ENCODE measurements around the gene CRTAC1. TPM values are rescaled to one million over a fixed set of nuclear protein-coding genes. Genes with fewer than 3 reads are reported as not detected.
A peak's percentile ranks its signal among the peaks of the same experiment; 100 is the strongest.

Gene CRTAC1
- total RNA-seq, 1 experiment from 2014 or later: 0.46 TPM

DNA sequence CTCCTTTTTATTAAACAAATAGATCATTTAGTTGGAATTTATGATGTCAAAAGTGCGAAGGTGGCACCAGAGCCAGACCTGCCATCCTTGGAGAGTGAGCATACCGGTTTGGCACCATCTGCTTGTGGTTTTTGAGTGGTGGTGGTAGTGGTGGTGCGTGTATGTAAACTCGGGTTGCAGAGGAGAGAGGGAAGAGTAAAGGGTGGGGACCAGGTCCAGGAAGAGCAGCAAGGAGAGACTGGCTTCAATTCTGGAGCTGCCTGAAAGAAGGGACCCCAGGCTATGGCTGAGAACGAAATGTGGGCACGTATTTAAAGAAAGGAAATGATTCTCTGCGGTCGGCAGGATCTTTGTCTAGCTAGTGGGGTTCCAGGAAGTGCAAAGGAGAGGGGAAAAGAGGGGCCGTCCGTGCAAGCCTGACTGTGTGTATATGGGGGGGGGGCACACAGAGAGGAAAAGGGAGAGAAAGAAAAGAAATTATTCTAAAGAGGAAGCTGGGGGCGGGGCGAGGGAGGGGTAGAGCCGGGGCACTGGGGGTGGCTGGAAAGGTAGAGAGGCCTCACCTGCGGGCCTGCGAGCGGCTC is 181.2 kb downstream of the CRTAC1 start:
- no peak overlapping the region for H3K14ac ChIP-seq (ENCODE audit: insufficient read depth, low read length)
- no peak overlapping the region for H3T11ph ChIP-seq (ENCODE audit: low read length)
- WGBS (ENCODE audit: extremely low coverage, insufficient read length, low lambda C conversion rate): no CpG with 5 or more reads among the region's 16 CpGs
- TF ChIP-seq, protein P1, sequence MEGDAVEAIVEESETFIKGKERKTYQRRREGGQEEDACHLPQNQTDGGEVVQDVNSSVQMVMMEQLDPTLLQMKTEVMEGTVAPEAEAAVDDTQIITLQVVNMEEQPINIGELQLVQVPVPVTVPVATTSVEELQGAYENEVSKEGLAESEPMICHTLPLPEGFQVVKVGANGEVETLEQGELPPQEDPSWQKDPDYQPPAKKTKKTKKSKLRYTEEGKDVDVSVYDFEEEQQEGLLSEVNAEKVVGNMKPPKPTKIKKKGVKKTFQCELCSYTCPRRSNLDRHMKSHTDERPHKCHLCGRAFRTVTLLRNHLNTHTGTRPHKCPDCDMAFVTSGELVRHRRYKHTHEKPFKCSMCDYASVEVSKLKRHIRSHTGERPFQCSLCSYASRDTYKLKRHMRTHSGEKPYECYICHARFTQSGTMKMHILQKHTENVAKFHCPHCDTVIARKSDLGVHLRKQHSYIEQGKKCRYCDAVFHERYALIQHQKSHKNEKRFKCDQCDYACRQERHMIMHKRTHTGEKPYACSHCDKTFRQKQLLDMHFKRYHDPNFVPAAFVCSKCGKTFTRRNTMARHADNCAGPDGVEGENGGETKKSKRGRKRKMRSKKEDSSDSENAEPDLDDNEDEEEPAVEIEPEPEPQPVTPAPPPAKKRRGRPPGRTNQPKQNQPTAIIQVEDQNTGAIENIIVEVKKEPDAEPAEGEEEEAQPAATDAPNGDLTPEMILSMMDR (conservative IDR thresholded peaks at IDR 0.05): no peak
- H3K56ac ChIP-seq (ENCODE audit: insufficient read length, low read depth, low read length): no peak overlapping the region
- H2AK5ac ChIP-seq (ENCODE audit: insufficient read length, low read length): no peak overlapping the region
- no peak overlapping the region for H2AFZ ChIP-seq (ENCODE audit: low read length)
- peak overlapping the region; percentile 43 for H3K4me2 ChIP-seq (ENCODE audit: insufficient read depth, insufficient read length, low read length)
- no peak overlapping the region for H3K23ac ChIP-seq (ENCODE audit: insufficient read length, low read depth, low read length)
- no peak overlapping the region for H4K8ac ChIP-seq (replicated peaks; ENCODE audit: insufficient read length, low read depth, low read length)
- H3K79me1 ChIP-seq (ENCODE audit: insufficient read depth, low read depth, low read length, poor library complexity, severe bottlenecking): no peaks in the 10 kb centered on the region
- H3K23me2 ChIP-seq (ENCODE audit: insufficient read length, low read depth, low read length, poor library complexity, severe bottlenecking): no peaks in the 10 kb centered on the region
- Mint-ChIP-seq H3K27me3 (ENCODE audit: low read depth) (peaks cover 55% of the 10 kb centered on the region), H3K4me3 (peak overlapping the region; percentile 67 to 82), H3K27ac (no peak overlapping the region), H3K9me3 (peaks cover 0 to under 1% of the 10 kb centered on the region in 2 experiments; a peak in 3 of 5 replicates), H3K4me1 (peaks cover 4 to 16% of the 10 kb centered on the region in 2 experiments), H3K36me3 (ENCODE audit: insufficient read depth in 1 of 3, low read depth in 3 of 3) (no peaks in the 10 kb centered on the region)
- H3K4ac ChIP-seq (ENCODE audit: low read depth, low read length): no peak overlapping the region
- H2BK15ac ChIP-seq (ENCODE audit: low read depth, low read length): no peak overlapping the region
- H2BK12ac ChIP-seq (ENCODE audit: insufficient read length, low read depth, low read length): no peak overlapping the region
- no peak overlapping the region for H3K18ac ChIP-seq (ENCODE audit: insufficient read length, low read depth, low read length)
- H2BK20ac ChIP-seq (ENCODE audit: low read depth, low read length, poor library complexity, severe bottlenecking): no peak overlapping the region
- H3K27ac ChIP-seq (ENCODE audit: insufficient read length, low read depth, low read length): no peak overlapping the region
- no peaks in the 10 kb centered on the region for H3K9me3 ChIP-seq (ENCODE audit: control insufficient read depth, low read depth, low read length)
- no peak overlapping the region for H2BK5ac ChIP-seq (ENCODE audit: insufficient read length, low read length)
- H4K5ac ChIP-seq (ENCODE audit: insufficient read length, low read depth, low read length): no peak overlapping the region
- H3K4me1 ChIP-seq (ENCODE audit: insufficient read depth, low read length): peaks cover 4% of the 10 kb centered on the region
- no peaks in the 10 kb centered on the region for H3K79me2 ChIP-seq (ENCODE audit: insufficient read depth, low read length)
- no peak for DNase-seq
- H3K9ac ChIP-seq (ENCODE audit: extremely low read depth, insufficient read length, low read length): no peak overlapping the region
- peaks cover 3% of the 10 kb centered on the region; the same call in 1 of the 2 replicates for H3K27me3 ChIP-seq (ENCODE audit: insufficient read depth, low read length)
- H4K91ac ChIP-seq (ENCODE audit: insufficient read length, low read depth, low read length): no peak overlapping the region
- H2BK120ac ChIP-seq (ENCODE audit: low read depth, low read length, poor library complexity, severe bottlenecking): no peak overlapping the region
- H4K20me1 ChIP-seq (ENCODE audit: control insufficient read depth, insufficient read depth, insufficient read length): no peaks in the 10 kb centered on the region

Data from H9 (cell line).